Right lobe of liver (tissue), 6 donors: ENCODE results near the gene SCN4B. TPM values are rescaled to one million over a fixed set of nuclear protein-coding genes. Genes with fewer than 3 reads are reported as not detected.

Experiments
- ATAC-seq, 4 donors: fragments of 200-7000 bp; cut with Tn5 transposase; one replicate each; pipeline ENCODE4 v1.9.1; 2020; ENCODE audit warnings: mild to moderate bottlenecking in 4 of 4, moderate library complexity in 4 of 4
- DNase-seq, 3 donors: peaks; one replicate each; pipeline ENCODE4 v3.0.0-alpha.2; 2020
- H3K27ac ChIP-seq, 3 donors: fragments of 200-600 bp; one replicate each; pipeline ENCODE4 v1.8.0; 2022
- H3K27me3 ChIP-seq, 2 donors: fragments of 200-600 bp; one replicate each; pipeline ENCODE4 v1.8.0; 2022
- H3K36me3 ChIP-seq, 4 donors: fragments of 200-600 bp; sonication (generic) in 1 of 4; one replicate each; pipeline versions ENCODE4 v1.5.1 to v1.8.0; 2017 to 2022; ENCODE audit warnings: control low read depth in 1 of 4
- H3K4me1 ChIP-seq, 4 donors: fragments of 200-600 bp; sonication (generic) in 1 of 4; one replicate each; pipeline versions ENCODE4 v1.5.1 to v1.8.0; 2017 to 2022; ENCODE audit warnings: control low read depth in 1 of 4
- H3K4me3 ChIP-seq, 3 donors: fragments of 200-600 bp; one replicate each; pipeline ENCODE4 v1.8.0; 2022
- H3K9me3 ChIP-seq, 4 donors: fragments of 200-600 bp; sonication (generic) in 1 of 4; one replicate each; pipeline versions ENCODE4 v1.5.1 to v1.8.0; 2017 to 2022; ENCODE audit warnings: control low read depth in 1 of 4
- CTCF ChIP-seq, 4 donors: fragments of 200-600 bp in 3 of 4; fragments of 450-650 bp in 1 of 4; IDR thresholded peaks; one replicate each; pipeline versions ENCODE4 v1.5.1 to v1.8.0; 2016 to 2022; ENCODE audit warnings: antibody characterized with exemption in 4 of 4, mild to moderate bottlenecking in 2 of 4
- POLR2A ChIP-seq: fragments of 450-650 bp; IDR thresholded peaks from one replicate; pipeline ENCODE4 v1.6.1; 2017; ENCODE audit warnings: antibody characterized with exemption, mild to moderate bottlenecking
- WGBS: methylation state at CpG from one replicate; pipeline ENCODE4 v1.1.6; 2018; ENCODE audit warnings: low coverage, low lambda C conversion rate; ENCODE audit not compliant: insufficient coverage; ENCODE audit errors: missing lambda C conversion rate; 5-methylcytosine and 5-hydroxymethylcytosine counted together
- intact Hi-C, 2 donors: fragments of 100-400 bp; cut with DNase I; formaldehyde crosslinking; loops; one replicate each; pipeline versions ENCODE4 v1.11.2 to v1.14.1; 2022
- total RNA-seq, 6 experiments: library from RNA; depleted of rRNA in 2 of 6; stranded (reverse); fragments of >200 nt in 2 of 6; fragmentation: NEBNext Ultra II Directional in 3 of 6; extraction: Animal tissue kit (Norgen Biotek cat#: 25700) in 3 of 6; gene quantifications; one replicate each; pipeline versions ENCODE4 v1.1.0 to v1.2.4, GENCODE V29; 2016 to 2023
- donor health status: DM: no; HTN: yes; CAD: no.
- donor health status: DM: no; HTN: no; CAD: no.
- donor health status: DM: no; HTN: no; CAD: no.
- donor health status: DM: no; HTN: yes; CAD: no.
- donor health status: DM: no; HTN: yes; CAD: no.

Gene SCN4B
- total RNA-seq, 6 experiments from 2014 or later: 0.11 to 0.30 (median 0.23) TPM

DNA sequence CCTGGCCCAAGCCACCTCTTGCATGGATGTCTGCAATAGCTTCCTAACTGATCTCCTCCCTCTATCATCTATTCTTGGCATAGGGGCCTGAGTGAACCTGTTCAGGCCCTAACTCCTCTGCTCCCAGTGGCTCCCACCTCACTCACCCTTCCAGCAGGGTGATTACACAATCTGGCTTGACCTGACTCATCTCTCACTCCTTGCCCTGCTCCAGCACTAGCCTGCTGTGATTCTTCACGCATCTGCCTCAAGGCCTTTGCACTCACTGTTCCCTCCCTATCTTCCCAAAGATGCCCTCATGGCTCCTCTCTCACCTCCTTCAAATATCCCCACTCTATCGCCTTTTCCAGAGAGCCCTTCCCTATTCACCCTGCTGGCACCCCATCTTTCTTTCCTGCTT, 10.5 kb downstream of the SCN4B start:
- TF ChIP-seq CTCF (IDR thresholded peaks at IDR 0.05) (no peak), POLR2A (no peak)
- intact Hi-C loops: loop anchor here in 1 of 2 donors (10.0 kb wide), 1 partner anchor 153 kb away; no protein-coding TSS in a partner anchor
- ATAC-seq (no peak), DNase-seq (no peak)
- Histone ChIP-seq H3K4me1 (peaks cover 0 to 7% (median 0%) of the 10 kb centered on the region in 4 donors), H3K4me3 (no peak overlapping the region), H3K9me3 (no peaks in the 10 kb centered on the region), H3K36me3 (no peaks in the 10 kb centered on the region), H3K27me3 (peaks cover 0 to 7% of the 10 kb centered on the region in 2 donors), H3K27ac (no peak overlapping the region)
- WGBS: 48% methylated on average over 2 of the region's 2 CpGs

GRCh38 chr11:118139578-118139977, 13.0 kb downstream of the SCN4B start:
- intact Hi-C loops: no loop called here
- H3K9me3 ChIP-seq: no peaks in the 10 kb centered on the region
- H3K27ac ChIP-seq: no peak overlapping the region

DNA sequence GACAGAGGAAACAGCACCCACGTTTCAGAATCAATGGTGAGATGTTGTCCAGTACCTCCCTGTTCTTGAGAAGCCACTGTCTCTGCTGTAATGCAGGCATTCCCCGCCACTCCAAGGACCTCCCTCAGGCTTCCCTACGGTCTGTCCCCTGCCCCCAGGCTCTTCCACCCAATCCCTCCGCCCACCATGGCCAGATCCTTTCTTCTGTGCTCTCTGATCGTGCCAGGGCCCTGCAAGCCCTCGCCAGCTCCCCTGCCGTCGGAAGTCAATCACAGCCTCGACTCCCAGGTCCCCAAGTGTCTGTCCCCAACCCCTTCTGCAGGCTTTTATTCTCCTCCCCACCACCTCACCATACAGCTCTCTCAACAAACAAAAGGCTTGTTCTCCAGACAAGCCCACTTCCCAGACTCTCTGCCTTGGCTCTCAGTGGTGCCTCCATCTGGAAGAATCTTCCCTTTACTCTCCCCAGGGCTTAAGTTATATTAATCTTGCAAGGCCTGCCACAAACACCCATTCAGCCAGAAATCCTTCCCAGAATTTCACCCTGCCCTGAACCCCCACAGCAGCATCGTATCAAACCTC, 13.7 kb downstream of the SCN4B start:
- peaks cover 0 to 7% of the 10 kb centered on the region in 2 donors for H3K27me3 ChIP-seq
- intact Hi-C loops: no loop called here

More at GRCh38 chr11:118139578-118139977, 13.0 kb downstream of the SCN4B start:
- DNase-seq (no peak), ATAC-seq (no peak)
- WGBS: 14% methylated on average over 1 of the region's 1 CpG
- Histone ChIP-seq H3K4me1 (no peaks in the 10 kb centered on the region), H3K27me3 (peaks cover 0 to 7% of the 10 kb centered on the region in 2 donors), H3K4me3 (no peak overlapping the region), H3K36me3 (no peaks in the 10 kb centered on the region)
- no peak for TF ChIP-seq POLR2A
- no peak for TF ChIP-seq CTCF (IDR thresholded peaks at IDR 0.05)

GRCh38 chr11:118136801-118137200, 15.8 kb downstream of the SCN4B start:
- TF ChIP-seq CTCF (IDR thresholded peaks at IDR 0.05) (no peak), POLR2A (no peak)
- Histone ChIP-seq H3K9me3 (no peaks in the 10 kb centered on the region), H3K27me3 (no peaks in the 10 kb centered on the region), H3K4me1 (no peaks in the 10 kb centered on the region), H3K27ac (no peak overlapping the region), H3K4me3 (no peak overlapping the region), H3K36me3 (no peaks in the 10 kb centered on the region)
- ATAC-seq (no peak), DNase-seq (no peak)
- whole genome bisulfite sequencing: 79% methylated on average over 7 of the region's 10 CpGs
- intact Hi-C loops: no loop called here

More for the DNA sequence above, 13.7 kb downstream of the SCN4B start:
- Histone ChIP-seq H3K9me3 (no peaks in the 10 kb centered on the region), H3K4me3 (no peak overlapping the region), H3K36me3 (no peaks in the 10 kb centered on the region), H3K4me1 (no peaks in the 10 kb centered on the region), H3K27ac (no peak overlapping the region)
- TF ChIP-seq POLR2A: no peak
- no peak for TF ChIP-seq CTCF (IDR thresholded peaks at IDR 0.05)
- ATAC-seq (no peak), DNase-seq (no peak)
- WGBS: 45% methylated on average over 9 of the region's 10 CpGs
